Body of pancreas (tissue), 4 donors: ENCODE data around the gene TALDO1. TPM values are rescaled to one million over a fixed set of nuclear protein-coding genes. Genes with fewer than 3 reads are reported as not detected.

ENCODE experiments used
- ATAC-seq: fragments of 150-250 bp; one replicate; pipeline ENCODE4 v1.9.1; 2016
- DNase-seq, 4 donors: peaks; one replicate each; pipeline ENCODE4 v3.0.0-alpha.2; 2019
- H3K27ac ChIP-seq, 4 donors: fragments of 200-600 bp; sonication (generic); 1 replicate in 3 of 4; 2 replicates in 1 of 4; pipeline versions ENCODE4 v1.5.1 to v1.6.1; 2016 to 2019; ENCODE audit warnings: mild to moderate bottlenecking in 1 of 4, mixed read lengths in 1 of 4, moderate library complexity in 1 of 4
- H3K27me3 ChIP-seq, 2 donors: fragments of 200-600 bp; sonication (generic); one replicate each; pipeline ENCODE4 v1.6.0; 2016; ENCODE audit warnings: mild to moderate bottlenecking in 1 of 2
- H3K36me3 ChIP-seq, 2 donors: fragments of 200-600 bp; sonication (generic); replicated peaks in 1 of 2; 2 replicates each; pipeline ENCODE4 v1.5.1; 2016; ENCODE audit warnings: low read depth in 2 of 2; ENCODE audit not compliant: insufficient read depth in 1 of 2
- H3K4me1 ChIP-seq: fragments of 200-600 bp; sonication (generic); one replicate; pipeline ENCODE4 v1.6.0; 2016
- H3K4me3 ChIP-seq, 2 donors: fragments of 200-600 bp; sonication (generic); 1 replicate in 1 of 2; 2 replicates in 1 of 2; pipeline ENCODE4 v1.5.1; 2016 to 2019
- H3K9me3 ChIP-seq, 3 donors: fragments of 200-600 bp; sonication (generic); 1 replicate in 2 of 3; 2 replicates in 1 of 3; pipeline ENCODE4 v1.5.1; 2016
- POLR2A ChIP-seq, 3 donors: fragments of 450-650 bp; IDR thresholded peaks; one replicate each; pipeline ENCODE4 v1.6.1; 2016; ENCODE audit warnings: antibody characterized with exemption in 3 of 3, mild to moderate bottlenecking in 2 of 3
- WGBS, 2 donors: methylation state at CpG; one replicate each; pipeline ENCODE4 v1.1.5; 2017; 5-methylcytosine and 5-hydroxymethylcytosine counted together
- intact Hi-C: fragments of 100-400 bp; cut with DNase I; formaldehyde crosslinking; loops from one replicate; pipeline ENCODE4 v1.15.1; 2023
- small RNA-seq: library from RNA; depleted of rRNA; stranded (forward); fragments of <200 nt; gene quantifications from one replicate; pipeline ENCODE3, GENCODE V24; 2016
- total RNA-seq, 2 donors: library from RNA; depleted of rRNA; stranded (reverse); fragments of >200 nt; gene quantifications; one replicate each; pipeline ENCODE4 v1.1.0, GENCODE V29; 2016
- TF ChIP-seq, protein P1 (sequence below), 7 experiments: fragments of 450-650 bp in 4 of 7; fragments of 200-600 bp in 3 of 7; sonication (generic) in 3 of 7; IDR thresholded peaks; one replicate each; pipeline ENCODE4 v1.5.1; 2016 to 2019; ENCODE audit warnings: antibody characterized with exemption in 7 of 7

Gene TALDO1
- total RNA-seq, 2 donors from 2014 or later, result 78.9 to 119 TPM

DNA sequence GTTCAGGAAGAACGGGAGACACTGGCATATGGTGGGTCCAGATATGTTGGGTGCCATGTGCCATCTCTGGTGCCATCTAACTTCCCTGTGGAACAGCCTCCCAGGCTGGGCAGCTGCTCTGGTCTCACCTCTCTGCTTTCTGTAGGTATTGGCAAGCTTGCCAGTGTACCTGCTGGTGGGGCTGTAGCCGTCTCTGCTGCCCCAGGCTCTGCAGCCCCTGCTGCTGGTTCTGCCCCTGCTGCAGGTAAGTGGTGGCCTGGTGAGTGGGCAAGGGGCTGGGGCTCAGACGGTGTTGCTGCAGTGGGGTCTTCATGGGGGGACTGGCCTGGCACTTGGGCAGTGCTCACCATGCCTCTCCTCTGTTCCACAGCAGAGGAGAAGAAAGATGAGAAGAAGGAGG lies 65.1 kb downstream of the TALDO1 start:
- TF ChIP-seq, protein P1, sequence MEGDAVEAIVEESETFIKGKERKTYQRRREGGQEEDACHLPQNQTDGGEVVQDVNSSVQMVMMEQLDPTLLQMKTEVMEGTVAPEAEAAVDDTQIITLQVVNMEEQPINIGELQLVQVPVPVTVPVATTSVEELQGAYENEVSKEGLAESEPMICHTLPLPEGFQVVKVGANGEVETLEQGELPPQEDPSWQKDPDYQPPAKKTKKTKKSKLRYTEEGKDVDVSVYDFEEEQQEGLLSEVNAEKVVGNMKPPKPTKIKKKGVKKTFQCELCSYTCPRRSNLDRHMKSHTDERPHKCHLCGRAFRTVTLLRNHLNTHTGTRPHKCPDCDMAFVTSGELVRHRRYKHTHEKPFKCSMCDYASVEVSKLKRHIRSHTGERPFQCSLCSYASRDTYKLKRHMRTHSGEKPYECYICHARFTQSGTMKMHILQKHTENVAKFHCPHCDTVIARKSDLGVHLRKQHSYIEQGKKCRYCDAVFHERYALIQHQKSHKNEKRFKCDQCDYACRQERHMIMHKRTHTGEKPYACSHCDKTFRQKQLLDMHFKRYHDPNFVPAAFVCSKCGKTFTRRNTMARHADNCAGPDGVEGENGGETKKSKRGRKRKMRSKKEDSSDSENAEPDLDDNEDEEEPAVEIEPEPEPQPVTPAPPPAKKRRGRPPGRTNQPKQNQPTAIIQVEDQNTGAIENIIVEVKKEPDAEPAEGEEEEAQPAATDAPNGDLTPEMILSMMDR (IDR thresholded peaks at IDR 0.05), result no peak
- no peak for TF ChIP-seq POLR2A (IDR thresholded peaks at IDR 0.05)
- H3K9me3 ChIP-seq, result no peaks in the 10 kb centered on the region
- DNase-seq (no peak), ATAC-seq (no peak)
- no peak overlapping the region for H3K4me3 ChIP-seq
- intact Hi-C loops, result no loop called here
- H3K36me3 ChIP-seq, result peaks cover 0 to 12% of the 10 kb centered on the region in 2 donors
- peaks cover 26% of the 10 kb centered on the region for H3K4me1 ChIP-seq
- WGBS, 2 donors, result 84 to 97% methylated on average over 3 of the region's 3 CpGs
- no peak overlapping the region for H3K27ac ChIP-seq
- no peaks in the 10 kb centered on the region for H3K27me3 ChIP-seq

DNA sequence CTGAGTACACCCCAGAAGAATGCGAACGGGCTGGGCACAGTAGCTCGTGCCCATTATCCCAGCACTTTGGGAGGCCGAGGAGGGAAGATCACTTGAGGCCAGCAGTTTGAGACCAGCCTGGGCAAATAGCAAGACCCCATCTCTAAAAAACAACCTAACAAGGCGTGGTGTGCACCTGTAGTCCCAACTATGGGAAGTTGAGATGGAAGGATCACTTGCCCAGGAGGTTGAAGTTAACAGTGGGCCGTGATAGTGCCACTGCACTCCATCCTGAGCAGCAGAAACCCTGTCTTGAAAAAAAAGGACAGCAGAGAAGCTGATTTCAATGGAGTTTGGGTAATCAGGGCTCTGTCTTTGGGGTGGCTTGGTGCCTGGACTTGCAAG lies 65.8 kb downstream of the TALDO1 start:
- Histone ChIP-seq H3K27ac (no peak overlapping the region), H3K9me3 (no peaks in the 10 kb centered on the region), H3K27me3 (no peaks in the 10 kb centered on the region), H3K4me1 (peaks cover 25% of the 10 kb centered on the region), H3K36me3 (peaks cover 0 to 12% of the 10 kb centered on the region in 2 donors), H3K4me3 (no peak overlapping the region)
- DNase-seq (no peak), ATAC-seq (no peak)
- TF ChIP-seq POLR2A (IDR thresholded peaks at IDR 0.05), result no peak
- TF ChIP-seq, protein P1 (IDR thresholded peaks at IDR 0.05), result no peak
- WGBS, 2 donors, result 87 to 91% methylated on average over 6 of the region's 6 CpGs
- intact Hi-C loops, result no loop called here

- Histone ChIP-seq H3K27me3 (no peaks in the 10 kb centered on the region), H3K27ac (no peak overlapping the region), H3K4me1 (peaks cover 25% of the 10 kb centered on the region), H3K36me3 (peaks cover 0 to 12% of the 10 kb centered on the region in 2 donors), H3K9me3 (no peaks in the 10 kb centered on the region), H3K4me3 (no peak overlapping the region)
- TF ChIP-seq POLR2A (IDR thresholded peaks at IDR 0.05), result no peak
- TF ChIP-seq, protein P1 (IDR thresholded peaks at IDR 0.05), result no peak
- ATAC-seq (no peak), DNase-seq (no peak)
- WGBS, 2 donors, result 72 to 100% methylated on average over 6 to 8 of the region's 9 CpGs
- intact Hi-C loops, result no loop called here
Measured at GRCh38 chr11:813456-814096, 66.3 kb downstream of the TALDO1 start.

Small RNAs within 50 kb of the gene (small RNA-seq; reads per million reads assigned to genes)
- not detected for gene SNORA52

Other genes starting within 250 kb of the TALDO1 start
- gene RNH1, start 240.2 kb upstream of the TALDO1 start, total RNA-seq, result 100 to 1,000 TPM in 1 of 2 donors, 10 to 100 TPM in 1; 97.8 to 153 TPM
- gene HRAS, start 211.9 kb upstream of the TALDO1 start, total RNA-seq, result 10 to 100 TPM; 13.0 to 15.8 TPM
- gene LRRC56, start 209.9 kb upstream of the TALDO1 start, total RNA-seq, result 1 to 10 TPM; 1.6 to 2.3 TPM
- gene LMNTD2, start 186.7 kb upstream of the TALDO1 start, total RNA-seq, result 10 to 100 TPM in 1 of 2 donors, 1 to 10 TPM in 1; 6.0 to 12.9 TPM
- 100 to 1,000 TPM in 1 of 2 donors, 10 to 100 TPM in 1; 49.5 to 134 TPM for gene RASSF7, start 186.5 kb upstream of the TALDO1 start, total RNA-seq
- 10 to 100 TPM; 18.2 to 34.3 TPM for gene PHRF1, start 171.0 kb upstream of the TALDO1 start, total RNA-seq
- 10 to 100 TPM; 10.4 to 10.9 TPM for gene IRF7, start 131.5 kb upstream of the TALDO1 start, total RNA-seq
- gene CDHR5, start 122.5 kb upstream of the TALDO1 start, total RNA-seq, result 10 to 100 TPM in 1 of 2 donors, not detected in 1; 14.5 TPM
- not detected for gene SCT, start 120.3 kb upstream of the TALDO1 start, total RNA-seq
- 1 to 10 TPM in 1 of 2 donors, not detected in 1; 3.0 TPM for gene DRD4, start 110.2 kb upstream of the TALDO1 start, total RNA-seq
- 10 to 100 TPM; 15.8 to 28.0 TPM for gene DEAF1, start 52.2 kb upstream of the TALDO1 start, total RNA-seq
- gene TMEM80, start 51.6 kb upstream of the TALDO1 start, total RNA-seq, result 10 to 100 TPM; 21.8 to 36.3 TPM
- 100 to 1,000 TPM; 126 to 153 TPM for gene EPS8L2, start 41.2 kb upstream of the TALDO1 start, total RNA-seq
- 10 to 100 TPM; 14.0 to 28.7 TPM for gene GATD1, start 30.0 kb downstream of the TALDO1 start, total RNA-seq
- gene CEND1, start 42.6 kb downstream of the TALDO1 start, total RNA-seq, result under 1 TPM in 1 of 2 donors, not detected in 1; 0.78 TPM
- 10 to 100 TPM; 55.8 to 69.5 TPM for gene SLC25A22, start 50.8 kb downstream of the TALDO1 start, total RNA-seq
- 10 to 100 TPM; 11.9 to 98.6 TPM for gene PIDD1, start 57.8 kb downstream of the TALDO1 start, total RNA-seq
- 100 to 1,000 TPM; 395 to 402 TPM for gene RPLP2, start 62.5 kb downstream of the TALDO1 start, total RNA-seq
- 100 to 1,000 TPM in 1 of 2 donors, 10 to 100 TPM in 1; 72.1 to 351 TPM for gene PNPLA2, start 71.5 kb downstream of the TALDO1 start, total RNA-seq
- gene CRACR2B, start 80.5 kb downstream of the TALDO1 start, total RNA-seq, result 100 to 1,000 TPM; 134 to 368 TPM
- 100 to 1,000 TPM; 152 to 282 TPM for gene CD151, start 85.5 kb downstream of the TALDO1 start, total RNA-seq
- gene POLR2L, start 95.1 kb downstream of the TALDO1 start, total RNA-seq, result 10 to 100 TPM; 33.5 to 83.4 TPM
- gene TSPAN4, start 95.4 kb downstream of the TALDO1 start, total RNA-seq, result 10 to 100 TPM; 44.9 to 87.7 TPM
- gene CHID1, start 163.3 kb downstream of the TALDO1 start, total RNA-seq, result 10 to 100 TPM; 39.4 to 81.4 TPM
- gene AP2A2, start 178.4 kb downstream of the TALDO1 start, total RNA-seq, result 10 to 100 TPM; 40.7 to 77.8 TPM